GM19452 (cell line): ENCODE measurements around the gene CFTR.
"Not testable (repeated sequence)": the region's sequence is repeated elsewhere in the genome, so short reads cannot be mapped to it uniquely, and the experiment has no call there.

Experiments used
- ATAC-seq: cut with Tn5 transposase; IDR thresholded peaks from one replicate; pipeline ENCODE4 v1.9.1; 2021; ENCODE audit not compliant: unreplicated experiment

CFTR gene

GRCh38 chr7:117683430-117684175 is 203.8 kb downstream of the CFTR start:
- ATAC-seq = no peak

DNA sequence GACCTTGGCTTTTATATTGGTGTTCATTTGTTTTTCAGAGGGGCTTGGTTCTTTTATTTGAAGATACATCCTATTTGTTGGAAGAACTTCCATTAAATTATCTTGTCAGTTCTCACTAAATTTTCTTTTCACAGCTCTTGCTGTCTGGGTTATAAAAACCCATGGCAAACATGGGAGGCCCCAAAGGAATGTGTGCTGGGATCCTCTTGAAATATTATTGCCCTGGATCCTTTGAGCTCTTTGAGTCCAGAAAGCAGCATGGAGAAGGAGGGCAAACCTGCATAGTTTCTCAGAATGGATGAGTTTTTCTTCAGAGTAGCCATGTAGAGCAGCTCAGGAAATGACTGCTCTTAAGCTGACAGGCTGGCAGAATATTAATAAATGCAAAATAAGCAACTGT is 206.0 kb downstream of the CFTR start:
- no peak for ATAC-seq

- ATAC-seq = no peak
Observed at GRCh38 chr7:117686311-117686935, 206.6 kb downstream of the CFTR start.

DNA sequence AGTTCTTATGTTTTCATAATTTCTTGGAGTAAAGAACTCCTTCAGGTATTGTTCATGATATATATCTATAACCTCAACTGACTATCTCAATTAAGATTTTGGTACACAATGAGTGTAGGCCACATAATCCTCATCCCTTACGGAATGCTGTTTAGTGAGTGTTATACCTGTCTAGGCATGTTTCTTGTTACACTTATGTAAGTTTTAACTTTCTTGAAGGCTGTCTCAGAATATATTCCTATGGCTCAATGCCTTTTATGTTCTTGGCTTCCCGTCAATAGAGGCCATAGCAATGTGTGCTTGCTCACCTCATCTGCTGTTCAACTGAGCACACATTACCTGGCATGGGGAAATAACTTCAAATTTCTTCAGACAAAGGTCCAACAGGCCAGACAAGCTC is 208.3 kb downstream of the CFTR start:
- ATAC-seq = no peak

DNA sequence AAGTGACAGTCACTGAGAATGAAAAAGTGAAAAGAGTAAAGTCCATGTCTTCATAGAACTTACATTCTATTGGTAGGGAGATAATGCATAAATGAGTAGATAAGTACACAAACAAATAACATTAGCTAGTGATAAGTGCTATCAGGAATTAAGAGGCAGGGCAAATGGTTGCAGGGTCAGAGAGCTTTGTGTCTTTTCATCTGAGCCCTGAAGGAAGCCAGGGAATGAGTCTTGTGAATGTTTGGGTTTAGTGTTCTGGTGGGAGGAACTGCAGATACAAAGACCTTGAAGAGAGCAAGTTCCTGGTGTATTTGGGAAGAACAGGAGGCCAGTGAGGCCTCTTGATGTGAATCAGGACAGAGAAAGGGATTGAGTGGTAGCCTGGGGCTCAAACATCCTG is 209.6 kb downstream of the CFTR start:
- ATAC-seq = no peak

DNA sequence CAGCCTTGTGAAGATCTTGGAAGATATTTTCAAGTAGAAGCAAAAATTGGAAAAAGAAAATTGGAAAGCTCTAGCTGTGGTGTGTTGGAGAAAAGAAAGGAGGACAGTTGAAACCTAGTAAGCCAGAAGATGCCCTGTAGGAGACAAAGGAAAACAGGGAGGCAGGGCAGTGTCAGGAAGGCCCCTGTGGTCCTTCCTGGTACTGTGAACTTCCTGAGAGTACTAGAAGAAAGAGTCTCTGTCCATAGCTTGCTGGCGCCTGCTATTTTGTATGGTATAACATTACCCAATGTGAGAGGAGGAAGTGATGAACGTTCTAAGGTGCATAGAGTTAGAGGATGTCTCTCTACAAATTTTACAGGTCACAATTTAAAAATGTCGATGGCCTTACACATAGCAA is 210.3 kb downstream of the CFTR start:
- no peak for ATAC-seq

- ATAC-seq = no peak
Observed at GRCh38 chr7:117692338-117692737, 212.5 kb downstream of the CFTR start.

- ATAC-seq = no peak
Observed at GRCh38 chr7:117698018-117698417, 218.2 kb downstream of the CFTR start.

DNA sequence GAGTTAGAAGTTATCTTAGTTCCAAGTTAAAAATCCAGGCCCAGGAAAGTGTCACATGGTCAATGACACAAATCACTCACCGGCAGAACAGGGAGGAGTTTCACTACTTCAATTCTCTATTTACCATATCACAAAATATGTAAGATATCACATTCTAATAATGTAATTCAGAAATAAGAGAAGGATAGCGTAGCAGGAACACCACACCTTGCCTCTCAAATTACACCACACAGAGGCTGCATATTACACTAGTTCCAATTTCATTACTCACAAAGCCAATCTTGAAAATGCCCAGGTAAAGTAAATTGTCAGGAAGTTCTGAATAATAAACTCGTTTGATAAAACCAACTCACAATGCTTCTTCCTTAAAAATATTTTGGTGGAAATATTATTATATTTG is 224.2 kb downstream of the CFTR start:
- no peak for ATAC-seq

DNA sequence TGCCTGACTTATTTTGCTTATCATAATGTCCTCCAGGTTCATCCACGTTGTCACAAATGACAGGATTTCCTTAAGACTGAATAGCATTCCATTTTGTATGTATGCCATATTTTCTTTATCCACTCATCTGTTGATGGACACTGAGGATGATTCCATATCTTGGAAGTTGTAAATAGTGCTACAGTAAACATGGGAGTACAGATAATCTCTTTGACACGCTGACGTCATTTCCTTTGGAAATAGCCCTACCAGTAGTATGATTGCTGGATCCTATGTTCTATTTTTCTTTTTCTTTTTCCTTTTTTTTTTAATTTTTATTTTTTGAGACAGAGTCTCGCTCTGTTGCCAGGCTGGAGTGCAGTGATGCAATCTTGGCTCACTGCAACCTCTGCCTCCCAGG is 225.8 kb downstream of the CFTR start:
- no peak for ATAC-seq

DNA sequence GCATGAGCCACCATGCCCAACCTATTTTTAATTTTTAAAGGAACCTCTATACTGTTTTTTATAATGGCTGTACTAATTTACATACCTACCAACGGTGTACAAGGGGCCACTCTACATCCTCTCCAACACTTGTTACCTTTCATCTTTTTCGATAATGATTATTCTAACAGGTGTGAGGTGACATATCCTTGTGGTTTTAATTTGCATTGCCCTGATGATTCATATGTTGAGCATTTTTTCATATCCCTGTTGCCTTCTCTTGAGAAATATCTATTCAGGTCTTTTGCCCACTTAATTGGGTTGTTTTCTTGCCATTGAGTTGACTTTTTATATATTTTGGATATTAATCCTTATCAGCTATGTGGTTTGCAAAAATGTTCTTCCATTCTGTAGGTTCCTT is 226.4 kb downstream of the CFTR start:
- ATAC-seq = peak; percentile 81

GRCh38 chr7:117707080-117707479 is 227.3 kb downstream of the CFTR start:
- ATAC-seq = no peak

DNA sequence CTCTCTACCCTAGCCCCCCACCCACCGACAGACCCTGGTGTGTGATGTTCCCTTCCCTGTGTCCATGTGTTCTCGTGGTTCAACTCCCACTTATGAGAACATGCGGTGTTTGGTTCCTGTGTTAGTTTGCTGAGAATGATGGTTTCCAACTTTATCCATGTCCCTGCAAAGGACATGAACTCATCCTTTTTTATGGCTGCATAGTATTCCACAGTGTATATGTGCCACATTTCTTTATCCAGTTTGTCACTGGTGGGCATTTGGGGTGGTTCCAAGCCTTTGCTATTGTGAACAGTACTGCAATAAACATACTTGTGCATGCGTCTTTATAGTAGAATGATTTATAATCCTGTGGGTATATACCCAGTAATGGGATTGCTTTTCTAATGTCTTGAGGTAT is 228.3 kb downstream of the CFTR start:
- ATAC-seq = not testable (repeated sequence)

DNA sequence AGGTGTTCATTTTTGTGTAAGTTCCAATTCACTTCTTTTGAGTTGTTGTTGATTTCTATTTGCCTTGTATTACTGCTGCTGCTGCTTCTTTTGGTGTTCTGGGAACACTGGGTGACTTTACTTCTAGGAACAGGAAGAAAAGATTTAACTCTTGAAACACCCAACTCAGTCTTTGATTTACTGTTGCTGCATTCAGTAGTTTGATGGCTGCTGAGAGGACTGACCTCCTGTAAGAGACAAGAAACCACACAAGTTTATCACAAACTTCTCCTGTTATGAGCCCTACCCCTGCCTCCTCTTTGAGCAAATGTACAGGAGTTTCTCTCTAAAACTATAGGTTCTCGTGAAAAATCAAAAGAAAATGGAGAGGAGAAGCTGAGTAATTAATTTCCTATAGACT is 231.7 kb downstream of the CFTR start:
- no peak for ATAC-seq

GRCh38 chr7:117715784-117716445 is 236.1 kb downstream of the CFTR start:
- peak; percentile 91 for ATAC-seq

GRCh38 chr7:117716707-117717299 is 237.0 kb downstream of the CFTR start:
- ATAC-seq = no peak

DNA sequence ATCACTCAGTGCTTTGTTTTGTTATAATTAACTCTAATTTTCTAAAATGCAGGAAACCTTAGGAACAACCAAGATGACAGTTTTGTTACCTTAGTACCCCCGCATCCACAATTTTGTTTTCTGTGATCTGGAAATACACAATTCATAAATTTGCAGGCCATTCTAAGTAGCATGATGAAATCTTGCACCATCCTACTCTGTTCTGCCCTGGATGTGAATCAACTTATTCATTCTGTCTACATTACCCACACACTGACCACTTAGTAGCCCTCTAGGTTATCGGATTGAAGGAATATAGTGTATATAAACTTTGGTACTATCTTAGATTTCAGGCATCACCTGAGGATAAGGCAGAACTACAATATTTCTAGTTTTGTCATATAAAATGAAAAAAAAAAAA is 237.5 kb downstream of the CFTR start:
- ATAC-seq = no peak
